Medulla oblongata (tissue), 1 donor: ENCODE measurements around the gene PAK5.

Source experiments
- DNase-seq: peaks from one replicate; pipeline ENCODE4 v3.0.0-alpha.2; 2015; ENCODE audit errors: extremely low spot score

Gene PAK5

GRCh38 chr20:9576695-9577094, 262.2 kb downstream of the PAK5 start:
- no peak for DNase-seq

- no peak for DNase-seq
These were observed 263.0 kb downstream of the PAK5 start for GRCh38 chr20:9575836-9576235.

GRCh38 chr20:9574776-9575175, 264.1 kb downstream of the PAK5 start:
- no peak for DNase-seq

GRCh38 chr20:9574181-9574580, 264.7 kb downstream of the PAK5 start:
- DNase-seq = no peak

- no peak for DNase-seq
These were observed 265.3 kb downstream of the PAK5 start for GRCh38 chr20:9573335-9574151.

GRCh38 chr20:9572670-9573069, 266.2 kb downstream of the PAK5 start:
- DNase-seq = peak; percentile 29

GRCh38 chr20:9571783-9572182, 267.1 kb downstream of the PAK5 start:
- no peak for DNase-seq

- no peak for DNase-seq
These were observed 268.3 kb downstream of the PAK5 start for GRCh38 chr20:9570612-9571011.

- no peak for DNase-seq
These were observed 271.9 kb downstream of the PAK5 start for GRCh38 chr20:9566977-9567376.

GRCh38 chr20:9565910-9566550, 272.8 kb downstream of the PAK5 start:
- DNase-seq = no peak

- DNase-seq = no peak
These were observed 281.5 kb downstream of the PAK5 start for GRCh38 chr20:9557411-9557810.

GRCh38 chr20:9555781-9556180, 283.1 kb downstream of the PAK5 start:
- no peak for DNase-seq

- DNase-seq = no peak
These were observed 286.9 kb downstream of the PAK5 start for GRCh38 chr20:9551808-9552550.

- no peak for DNase-seq
These were observed 288.0 kb downstream of the PAK5 start for GRCh38 chr20:9550871-9551270.

- DNase-seq = no peak
These were observed 288.6 kb downstream of the PAK5 start for GRCh38 chr20:9550283-9550682.

GRCh38 chr20:9543214-9543613, 295.7 kb downstream of the PAK5 start:
- no peak for DNase-seq

GRCh38 chr20:9535449-9535848, 303.4 kb downstream of the PAK5 start:
- no peak for DNase-seq

- DNase-seq = no peak
These were observed 304.9 kb downstream of the PAK5 start for GRCh38 chr20:9534025-9534424.

- DNase-seq = no peak
These were observed 306.6 kb downstream of the PAK5 start for GRCh38 chr20:9532069-9532838.

- DNase-seq = no peak
These were observed 307.3 kb downstream of the PAK5 start for GRCh38 chr20:9531581-9531980.

GRCh38 chr20:9523636-9524035, 315.2 kb downstream of the PAK5 start:
- no peak for DNase-seq

GRCh38 chr20:9520086-9520485, 318.8 kb downstream of the PAK5 start:
- no peak for DNase-seq
